HG02642 (cell line): Measurements from ENCODE around the gene CD320.

ENCODE experiments used
- ATAC-seq: cut with Tn5 transposase; IDR thresholded peaks from one replicate; pipeline ENCODE4 v1.9.1; 2021; ENCODE audit warnings: mild to moderate bottlenecking; ENCODE audit not compliant: unreplicated experiment, poor library complexity

Gene CD320

GRCh38 chr19:8257052-8257443 lies 51.1 kb downstream of the CD320 start:
- no peak for ATAC-seq

- ATAC-seq: no peak
These were observed 51.7 kb downstream of the CD320 start for GRCh38 chr19:8256276-8257051.

GRCh38 chr19:8255426-8256125 lies 52.6 kb downstream of the CD320 start:
- no peak for ATAC-seq

GRCh38 chr19:8254286-8255001 lies 53.7 kb downstream of the CD320 start:
- ATAC-seq: no peak

GRCh38 chr19:8253678-8254077 lies 54.5 kb downstream of the CD320 start:
- no peak for ATAC-seq

GRCh38 chr19:8252922-8253589 lies 55.1 kb downstream of the CD320 start:
- no peak for ATAC-seq
